ENCODE measurements around the gene NCAPH2.

NCAPH2 gene

DNA sequence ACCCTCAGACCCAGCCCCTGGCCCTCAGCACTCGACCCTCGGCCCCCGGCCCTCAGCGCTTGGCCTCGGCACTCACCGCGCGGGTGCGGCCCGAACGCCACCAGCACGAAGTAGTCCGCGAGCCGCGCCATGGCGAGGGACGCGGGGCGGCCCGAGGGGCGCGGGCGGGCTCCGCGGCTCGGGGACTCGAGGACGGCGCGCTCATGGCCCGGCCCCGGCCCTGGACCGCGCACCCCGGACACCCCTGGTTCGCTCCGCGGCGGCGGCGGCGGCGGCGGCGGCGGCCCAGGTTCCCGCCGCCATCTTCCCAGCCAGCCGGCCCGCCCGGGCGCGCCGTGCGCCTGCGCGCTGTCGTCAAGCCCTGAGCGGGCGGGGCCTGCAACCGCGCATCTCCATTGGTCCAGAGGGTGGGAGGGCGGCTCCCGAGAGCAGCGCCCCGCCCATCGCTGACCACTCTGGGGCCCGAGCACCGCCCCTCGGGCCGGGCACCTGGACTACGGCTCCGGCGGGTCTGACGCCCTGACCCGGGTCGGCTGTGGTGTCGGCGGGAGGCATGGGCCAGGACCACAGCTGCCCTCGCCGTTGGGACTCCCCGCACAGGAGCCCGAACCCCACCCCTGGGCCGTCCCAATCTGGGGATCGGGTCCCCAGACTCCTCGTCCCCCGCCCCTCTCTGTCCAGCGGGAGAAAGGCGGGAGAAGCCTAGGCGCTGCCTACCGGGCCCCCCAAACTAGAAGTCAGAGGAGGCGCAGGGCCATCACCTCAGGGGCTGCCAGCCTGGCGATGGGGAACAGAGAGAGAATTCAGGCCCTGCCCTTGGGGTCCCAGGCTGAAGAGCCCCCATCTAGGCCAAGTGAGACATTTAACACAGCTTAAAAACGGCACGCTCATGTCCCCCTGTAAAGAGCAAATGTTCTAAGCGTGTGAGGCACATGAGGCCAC, 33.0 kb upstream of the NCAPH2 start, which contains the start of gene SBF1:
Gene SBF1, minus strand, starts transcription at position 326 of the 942 bp plus-strand sequence. Its CDS starts 195 bp downstream, at position 131.
- FAIRE-seq: peak; percentile 97

DNA sequence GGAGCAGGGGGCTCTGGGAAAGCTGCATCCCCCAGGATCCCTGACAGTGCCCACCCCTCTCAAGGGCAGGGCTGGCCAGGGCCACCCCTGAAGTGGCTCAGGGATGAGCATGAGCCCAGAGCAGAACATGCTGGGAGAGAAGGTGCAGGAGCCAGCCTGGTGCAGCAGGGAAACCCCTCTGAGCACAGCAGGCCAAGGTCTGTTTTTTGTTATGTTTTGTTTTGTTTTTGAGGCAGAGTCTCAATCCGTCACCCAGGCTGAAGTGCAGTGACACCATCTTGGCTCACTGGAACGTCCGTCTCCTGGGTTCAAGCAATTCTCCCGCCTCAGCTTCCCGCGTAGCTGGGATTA, 32.4 kb upstream of the NCAPH2 start:
- FAIRE-seq: peak; percentile 68
- DNase-seq (ENCODE audit: low spot score): no peak

More for the DNA sequence above, 33.0 kb upstream of the NCAPH2 start, which contains the start of gene SBF1:
- DNase-seq (ENCODE audit: low spot score): peak; percentile 100

DNA sequence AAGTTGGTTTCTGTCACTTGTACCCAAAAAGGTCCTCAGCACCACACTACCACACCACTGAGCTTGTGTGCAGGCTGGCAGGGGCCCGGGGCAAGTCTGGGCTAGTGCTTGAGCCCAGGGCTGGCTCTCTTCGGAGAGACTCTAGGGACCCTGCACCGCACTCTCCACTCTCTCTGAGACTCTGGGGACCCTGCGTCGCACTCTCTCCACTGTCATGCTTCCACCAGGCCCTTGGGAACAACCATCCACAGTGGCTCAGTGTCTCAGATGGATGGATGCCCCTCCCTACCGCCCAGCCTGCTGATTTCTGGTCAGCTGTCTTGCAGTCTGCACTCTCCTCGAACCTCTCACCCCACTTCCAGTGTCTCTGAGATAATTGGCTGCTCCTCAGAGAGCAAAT, 31.2 kb upstream of the NCAPH2 start:
- FAIRE-seq (no peak), DNase-seq (ENCODE audit: low spot score) (no peak)

DNA sequence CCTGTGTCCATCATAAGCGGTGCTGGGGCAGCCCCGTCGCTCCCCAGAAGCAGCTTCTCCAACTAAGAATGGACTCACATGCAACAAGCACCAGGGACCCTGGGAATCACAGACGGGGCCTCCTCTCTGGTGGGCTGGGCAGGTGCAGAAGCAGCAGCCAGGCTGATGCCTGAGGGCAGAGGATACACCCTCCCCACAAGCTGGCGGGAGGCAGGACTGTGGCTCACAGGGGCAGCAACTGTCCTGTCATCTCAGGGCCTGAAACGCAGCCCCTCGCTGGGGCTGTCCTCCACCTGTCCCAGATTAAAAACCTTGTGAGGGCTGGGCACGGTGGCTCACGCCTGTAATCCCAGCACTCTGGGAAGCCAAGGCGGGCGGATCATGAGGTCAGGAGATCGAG, 30.1 kb upstream of the NCAPH2 start:
- no peak for FAIRE-seq
- no peak for DNase-seq (ENCODE audit: low spot score)

DNA sequence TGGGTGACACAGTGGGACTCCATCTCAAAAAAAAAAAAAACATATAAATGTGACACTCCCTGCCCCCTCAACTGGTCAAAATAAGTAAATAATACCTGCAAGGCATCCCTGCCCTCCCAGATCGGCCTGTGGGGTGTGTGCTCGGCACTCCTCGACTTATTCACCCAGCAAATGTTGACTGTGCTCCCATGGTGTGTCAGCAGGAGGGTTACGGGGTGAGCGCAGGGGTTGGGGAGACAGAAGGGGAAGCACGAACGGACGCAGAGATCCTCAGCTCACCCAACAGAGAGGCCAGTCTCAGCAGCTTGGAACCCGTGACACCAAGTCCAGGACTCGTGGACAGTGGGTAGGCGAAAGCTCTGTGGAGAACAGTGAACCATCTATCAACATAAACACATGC, 28.3 kb upstream of the NCAPH2 start:
- FAIRE-seq (no peak), DNase-seq (ENCODE audit: low spot score) (no peak)

DNA sequence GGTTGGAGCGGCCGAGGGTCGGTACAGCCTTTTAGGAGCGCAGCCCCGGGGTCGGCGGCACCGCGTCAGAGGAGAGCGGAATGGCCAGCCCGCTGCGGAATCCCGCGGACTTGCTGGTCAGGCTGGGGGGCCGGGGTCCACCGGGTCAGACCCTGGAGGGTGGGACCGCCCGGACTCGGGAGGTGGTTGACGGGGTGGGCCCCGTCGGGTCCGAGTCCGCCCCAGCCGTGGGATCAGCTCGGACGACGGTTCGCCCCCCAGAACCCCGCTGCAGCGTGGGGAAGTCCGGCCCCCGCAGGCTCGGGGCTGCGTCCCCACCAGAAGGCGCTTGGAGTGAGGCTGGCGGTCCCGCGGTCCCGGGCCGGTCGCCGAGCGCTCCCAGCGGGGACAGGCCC, 27.0 kb upstream of the NCAPH2 start:
- DNase-seq (ENCODE audit: low spot score): no peak
- FAIRE-seq: no peak

DNA sequence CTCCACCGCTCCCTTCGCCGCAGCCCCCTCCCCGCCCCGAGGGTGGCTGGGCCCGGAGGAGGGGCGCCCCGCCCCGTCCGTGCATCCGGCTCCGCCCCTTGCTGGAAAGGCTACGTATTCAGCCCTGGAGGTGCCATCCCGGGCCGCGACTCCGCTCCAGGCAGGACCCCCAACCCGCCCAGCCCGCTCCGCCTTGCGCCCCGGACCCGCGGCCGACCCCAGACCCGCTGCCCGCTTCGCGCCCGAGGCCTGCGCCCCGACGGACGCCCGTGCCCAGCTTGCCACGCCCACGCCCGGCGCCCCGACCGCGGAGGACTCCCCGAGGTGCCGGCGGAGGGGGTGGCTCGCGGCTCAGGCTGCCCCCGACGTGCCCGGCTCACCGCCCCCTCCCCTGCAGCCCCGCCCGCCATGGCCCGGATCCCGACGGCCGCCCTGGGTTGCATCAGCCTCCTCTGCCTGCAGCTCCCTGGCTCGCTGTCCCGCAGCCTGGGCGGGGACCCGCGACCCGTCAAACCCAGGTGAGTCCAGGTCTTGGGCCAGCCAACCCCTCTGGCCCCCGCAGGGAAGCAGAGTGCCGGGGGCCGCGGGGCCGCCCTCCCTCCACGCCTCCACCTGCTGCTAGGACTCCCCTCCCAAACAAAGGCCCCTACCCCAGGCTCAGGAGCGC, 26.5 kb upstream of the NCAPH2 start, which contains the start of gene ADM2:
Gene ADM2, plus strand, starts transcription at position 104 of the 667 bp plus-strand sequence. Its CDS starts 305 bp downstream, at position 409.
- FAIRE-seq (no peak), DNase-seq (ENCODE audit: low spot score) (peak; percentile 87)

DNA sequence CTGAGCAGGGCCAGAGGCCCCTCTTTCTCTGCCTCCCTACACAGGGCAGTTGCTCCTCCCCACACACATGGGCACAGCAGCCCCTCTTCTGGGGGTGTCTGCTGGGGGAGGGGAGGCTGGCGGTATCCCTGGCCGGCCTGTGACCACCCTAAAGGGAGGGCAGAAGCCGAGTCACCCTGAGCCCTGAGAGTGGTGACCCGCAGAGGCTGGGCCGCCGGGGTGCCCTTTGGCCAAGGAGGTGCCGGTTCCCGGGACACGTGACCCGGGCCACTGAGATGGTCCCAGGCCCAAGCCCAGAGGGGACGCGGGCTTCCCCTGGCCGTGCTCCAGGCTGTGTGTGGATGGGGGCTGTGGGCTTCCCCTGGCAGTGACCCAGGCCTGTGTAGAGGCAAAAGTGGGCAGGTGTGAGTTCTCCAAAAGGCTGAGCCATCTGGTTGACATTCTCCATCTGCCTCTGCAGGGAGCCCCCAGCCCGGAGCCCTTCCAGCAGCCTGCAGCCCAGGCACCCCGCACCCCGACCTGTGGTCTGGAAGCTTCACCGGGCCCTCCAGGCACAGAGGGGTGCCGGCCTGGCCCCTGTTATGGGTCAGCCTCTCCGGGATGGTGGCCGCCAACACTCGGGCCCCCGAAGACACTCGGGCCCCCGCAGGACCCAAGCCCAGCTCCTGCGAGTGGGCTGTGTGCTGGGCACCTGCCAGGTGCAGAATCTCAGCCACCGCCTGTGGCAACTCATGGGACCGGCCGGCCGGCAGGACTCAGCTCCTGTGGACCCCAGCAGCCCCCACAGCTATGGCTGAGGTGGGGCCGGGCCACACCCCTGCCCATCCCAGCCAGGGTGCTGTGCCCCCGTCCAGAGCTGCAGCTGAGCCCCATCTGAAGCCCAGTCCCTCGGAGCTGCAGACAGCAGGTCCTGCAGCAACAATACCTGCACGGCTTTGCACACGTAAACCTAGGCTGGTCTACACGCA, 25.6 kb upstream of the NCAPH2 start:
- DNase-seq (ENCODE audit: low spot score) (no peak), FAIRE-seq (peak; percentile 27)

DNA sequence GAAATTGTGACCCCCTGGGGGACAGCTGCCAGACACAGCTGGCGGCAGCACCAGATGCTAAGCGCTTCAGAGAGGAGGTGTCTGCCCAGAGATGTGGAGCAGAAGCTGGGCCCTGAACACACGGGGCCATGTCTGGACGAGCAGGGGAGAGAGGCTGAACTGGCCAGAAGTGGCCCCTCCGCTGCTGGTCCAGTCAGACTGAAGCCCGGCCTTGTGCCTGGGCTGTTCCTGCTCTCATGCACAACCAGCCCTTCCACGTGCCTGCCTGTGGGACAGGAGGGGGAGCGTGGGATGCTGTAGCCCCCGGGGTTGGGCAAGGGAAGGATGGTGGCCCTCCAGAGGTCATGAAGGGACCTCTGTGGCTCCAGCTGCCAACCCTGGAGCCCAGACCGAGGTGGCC, 24.9 kb upstream of the NCAPH2 start:
- no peak for FAIRE-seq

DNA sequence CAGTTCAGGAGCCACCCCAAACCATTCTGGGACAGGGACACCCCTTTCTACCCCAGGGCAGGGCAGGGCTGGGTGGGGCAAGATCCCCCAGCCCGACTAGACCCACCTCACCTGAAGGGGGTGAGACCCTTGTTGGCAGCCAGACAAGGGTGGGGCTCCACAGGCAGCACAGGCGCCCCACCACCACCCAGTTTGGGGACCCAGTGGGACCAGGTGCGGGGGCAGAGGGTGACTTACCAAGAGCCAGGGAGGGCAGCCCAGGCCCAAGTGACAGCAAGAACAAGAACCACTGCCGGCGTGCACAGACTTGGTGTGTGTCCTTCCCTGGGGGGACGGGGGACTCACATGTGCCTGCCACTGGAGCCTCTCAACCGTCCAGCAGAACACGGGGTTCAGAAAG, 24.5 kb upstream of the NCAPH2 start:
- FAIRE-seq (no peak), DNase-seq (ENCODE audit: low spot score) (no peak)

More for the DNA sequence above, 24.9 kb upstream of the NCAPH2 start:
- no peak for DNase-seq (ENCODE audit: low spot score)

DNA sequence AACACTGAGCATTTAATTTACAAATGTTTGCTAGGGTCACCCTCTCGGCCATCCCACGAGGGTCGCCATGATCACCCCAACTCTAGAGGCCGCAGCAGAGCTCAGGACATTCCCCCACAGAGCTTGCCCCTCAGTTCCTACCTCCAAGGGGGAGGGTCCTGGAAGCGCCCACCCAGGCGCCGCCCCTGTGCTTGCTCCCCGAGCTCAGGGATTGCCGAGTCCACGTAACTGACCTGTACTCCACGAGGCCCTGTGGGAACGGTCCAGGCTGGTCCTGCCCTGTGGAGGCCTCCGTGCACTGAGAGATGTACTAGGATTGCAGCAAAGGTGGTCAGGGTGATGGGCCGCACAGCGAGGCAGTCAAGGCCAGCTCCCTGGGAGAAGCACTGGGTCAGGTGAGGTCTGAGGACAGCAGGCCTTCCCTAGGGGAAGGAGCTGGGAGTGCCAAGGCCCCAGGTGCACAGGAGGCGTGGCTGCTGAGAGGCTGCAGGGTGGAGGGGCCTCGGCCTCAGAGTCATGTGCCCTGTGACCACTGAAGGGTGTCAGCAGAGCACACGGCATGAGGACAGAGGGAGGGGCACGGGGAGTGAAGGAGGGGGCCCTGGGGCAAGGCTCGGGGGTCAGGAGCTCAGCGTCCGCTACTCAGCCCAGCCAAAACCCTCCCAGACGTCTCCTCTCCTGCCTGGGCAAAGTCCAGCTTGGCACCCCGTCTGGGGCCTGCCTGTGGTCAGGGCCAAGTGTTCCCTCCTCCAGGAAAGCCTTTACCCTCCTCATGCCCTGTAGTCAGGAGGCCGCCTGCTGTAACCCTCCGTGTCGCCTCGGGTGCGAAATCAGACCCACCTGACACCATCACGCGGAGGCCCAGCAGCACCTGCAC, 23.8 kb upstream of the NCAPH2 start:
- FAIRE-seq (no peak), DNase-seq (ENCODE audit: low spot score) (no peak)

DNA sequence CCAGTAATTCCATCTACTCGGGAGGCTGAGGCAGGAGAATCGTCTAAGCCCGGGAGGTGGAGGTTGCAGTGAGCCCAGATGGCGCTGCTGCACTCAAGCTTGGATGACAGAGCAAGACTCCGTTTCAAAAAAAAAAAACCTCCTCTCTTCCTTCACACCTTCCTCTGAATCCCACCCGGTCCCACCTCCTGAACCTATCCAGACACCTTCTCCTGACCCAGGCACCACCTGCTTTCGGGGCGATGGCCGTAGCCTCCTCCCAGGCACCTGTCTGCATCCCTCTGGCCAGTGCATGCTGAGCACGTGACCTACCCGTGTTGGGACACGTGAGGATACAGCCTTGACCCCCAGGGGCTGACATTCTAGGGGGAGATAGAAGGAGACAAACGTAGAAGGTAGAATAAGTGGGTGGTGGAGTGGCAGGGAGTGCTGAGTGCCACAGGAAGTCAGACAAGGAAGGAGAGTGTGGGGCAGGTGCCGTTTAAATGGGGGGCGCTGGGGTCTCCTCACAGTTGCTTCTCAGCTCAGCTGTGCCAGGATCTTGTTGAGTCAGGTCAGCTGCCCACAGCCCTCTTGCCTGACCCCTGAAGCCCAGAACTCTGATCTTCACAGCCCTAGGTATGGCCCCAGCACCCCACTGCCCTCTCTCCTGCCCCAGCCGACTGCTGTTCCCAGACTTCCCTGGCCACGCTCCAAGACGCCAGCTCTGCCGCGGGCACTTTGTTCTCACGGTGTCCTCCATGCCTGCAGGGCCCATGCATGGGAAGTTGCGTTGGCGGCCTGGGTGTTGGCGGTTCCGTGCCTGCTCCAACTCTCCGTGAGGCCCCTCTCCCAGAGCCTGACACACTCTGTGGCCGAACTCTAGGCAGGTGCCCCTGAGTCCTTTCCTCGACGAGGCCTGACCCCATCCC, 22.5 kb upstream of the NCAPH2 start:
- peak; percentile 61 for FAIRE-seq
- no peak for DNase-seq (ENCODE audit: low spot score)

DNA sequence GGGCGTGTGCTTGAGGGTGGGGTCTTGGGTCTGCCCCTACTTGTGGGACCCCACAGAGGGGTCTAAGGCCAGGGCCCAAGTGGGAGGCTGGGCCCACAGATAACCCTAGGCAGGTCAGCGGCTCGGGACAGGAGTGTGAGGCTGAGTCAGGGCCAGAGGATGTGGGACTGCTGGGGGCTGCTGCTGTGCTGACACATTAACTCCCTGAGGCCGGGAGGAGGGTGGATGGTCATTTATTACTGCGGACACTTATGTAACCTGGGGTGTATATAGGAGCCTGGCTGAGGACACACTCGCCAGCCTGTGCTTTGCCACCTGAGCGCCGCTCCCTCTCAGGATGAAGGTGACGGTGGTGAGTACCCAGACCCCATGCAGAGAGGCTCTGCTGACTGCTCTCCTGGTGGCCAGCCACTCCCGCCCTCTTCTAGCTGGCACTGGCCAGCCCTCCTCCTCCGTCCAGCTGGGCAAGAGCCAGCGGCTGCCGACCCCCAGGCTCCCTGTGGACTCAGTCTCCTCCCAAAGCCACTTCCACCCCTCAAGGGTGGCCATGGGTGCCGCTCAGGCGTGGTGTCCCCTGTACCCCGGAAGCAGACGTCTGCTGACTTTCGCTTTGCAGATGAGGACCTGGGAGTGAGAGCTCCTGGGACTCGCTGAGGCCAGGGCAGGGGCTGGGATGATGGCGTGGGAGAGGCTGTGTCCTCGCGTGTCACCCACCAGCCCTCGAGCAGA, 21.3 kb upstream of the NCAPH2 start, which contains the start of gene MIOX:
Gene MIOX, plus strand, starts transcription at position 299 of the 729 bp plus-strand sequence. Its CDS starts 39 bp downstream, at position 338.
- FAIRE-seq (no peak), DNase-seq (ENCODE audit: low spot score) (no peak)

DNA sequence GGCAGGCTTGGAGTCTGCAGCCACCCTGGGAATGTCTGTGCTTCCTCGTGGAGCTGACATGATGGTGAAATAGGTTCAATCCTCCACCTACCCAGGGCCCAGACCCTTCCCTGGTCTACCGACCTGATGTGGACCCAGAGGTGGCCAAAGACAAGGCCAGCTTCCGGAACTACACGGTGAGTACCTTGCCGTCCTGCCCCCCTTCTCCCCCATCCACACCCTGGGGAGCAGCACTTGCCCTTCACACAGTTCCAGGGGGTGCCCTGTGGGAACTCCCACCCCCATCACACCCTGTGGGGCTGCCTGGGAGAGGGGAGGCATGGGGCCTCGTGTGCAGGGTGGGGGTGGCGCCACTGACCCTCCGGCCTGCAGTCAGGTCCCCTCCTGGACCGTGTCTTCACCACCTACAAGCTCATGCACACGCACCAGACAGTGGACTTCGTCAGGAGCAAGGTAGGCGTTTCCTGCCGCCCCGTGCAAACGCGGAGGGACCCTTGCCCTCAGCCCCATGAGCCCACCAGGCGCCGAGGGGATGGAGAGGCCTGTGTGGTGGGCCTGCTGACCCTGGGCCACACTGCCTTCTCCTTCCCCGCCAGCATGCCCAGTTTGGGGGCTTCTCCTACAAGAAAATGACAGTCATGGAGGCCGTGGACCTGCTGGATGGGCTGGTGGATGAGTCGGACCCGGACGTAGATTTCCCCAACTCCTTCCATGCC, 20.6 kb upstream of the NCAPH2 start:
- DNase-seq (ENCODE audit: low spot score): no peak
- FAIRE-seq: no peak

DNA sequence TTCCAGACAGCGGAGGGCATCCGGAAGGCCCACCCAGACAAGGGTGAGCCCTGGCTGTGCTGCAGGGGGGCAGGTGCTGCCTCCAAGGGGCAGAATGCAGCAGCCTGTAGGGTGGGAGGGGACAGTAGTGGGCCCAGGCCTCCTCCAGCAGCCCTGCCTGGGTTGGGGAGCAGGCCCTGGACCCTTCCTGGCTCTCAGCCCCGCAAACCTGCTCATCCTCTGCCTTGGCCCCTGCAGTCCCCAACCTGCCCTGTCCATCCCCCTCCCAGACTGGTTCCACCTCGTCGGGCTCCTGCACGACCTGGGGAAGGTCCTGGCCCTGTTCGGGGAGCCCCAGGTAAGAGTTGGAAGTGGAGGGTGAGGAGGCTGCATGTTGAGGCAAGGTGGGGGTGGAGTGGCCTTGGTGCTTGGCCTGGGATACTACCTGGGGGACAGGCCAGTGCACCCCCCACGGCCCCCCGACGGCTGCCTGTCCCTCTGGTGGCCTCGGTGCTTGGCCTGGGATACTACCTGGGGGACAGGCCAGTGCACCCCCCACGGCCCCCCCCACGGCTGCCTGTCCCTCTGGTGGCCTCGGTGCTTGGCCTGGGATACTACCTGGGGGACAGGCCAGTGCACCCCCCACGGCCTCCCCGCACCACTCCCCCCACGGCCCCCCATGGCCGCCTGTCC, 19.9 kb upstream of the NCAPH2 start:
- no peak for DNase-seq (ENCODE audit: low spot score)
- FAIRE-seq: no peak

DNA sequence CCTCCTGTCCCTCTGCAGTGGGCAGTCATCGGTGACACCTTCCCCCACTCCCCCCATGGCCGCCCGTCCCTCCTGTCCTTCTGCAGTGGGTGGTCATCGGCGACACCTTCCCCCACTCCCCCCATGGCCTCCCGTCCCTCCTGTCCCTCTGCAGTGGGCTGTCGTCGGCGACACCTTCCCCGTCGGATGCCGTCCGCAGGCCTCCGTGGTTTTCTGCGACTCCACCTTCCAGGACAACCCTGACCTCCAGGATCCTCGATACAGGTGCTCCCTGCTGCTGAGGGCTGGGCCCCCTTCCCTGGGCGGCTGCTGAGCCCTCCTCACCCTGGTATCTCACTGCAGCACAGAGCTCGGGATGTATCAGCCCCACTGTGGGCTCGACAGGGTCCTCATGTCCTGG, 19.1 kb upstream of the NCAPH2 start:
- DNase-seq (ENCODE audit: low spot score): no peak
- no peak for FAIRE-seq
